Measurements from ENCODE around the gene CDH4. TPM values are rescaled to one million over a fixed set of nuclear protein-coding genes. Genes with fewer than 3 reads are reported as not detected.
A peak's percentile ranks its signal among the peaks of the same experiment; 100 is the strongest.

The CDH4 gene
- total and polyA plus RNA-seq, 2 of the 13 experiments (the other 11 are each of a cell fraction or from before 2014, with no cell fraction given), result not detected

- H3K27ac ChIP-seq (ENCODE audit: extremely low read length, insufficient read depth, low read length), result no peak overlapping the region
- H3K36me3 ChIP-seq (replicated peaks in 1 of 2; ENCODE audit: control insufficient read depth in 1 of 2, insufficient read depth in 2 of 2, low read length in 2 of 2), result no peaks in the 10 kb centered on the region
- H3K9me3 ChIP-seq (ENCODE audit: low read length), result peaks cover 16% of the 10 kb centered on the region
- no peak overlapping the region for H3K4me3 ChIP-seq (replicated peaks in 1 of 3; ENCODE audit: insufficient read depth in 1 of 3, low read depth in 2 of 3, low read length in 3 of 3)
- no TSS peak for BruUV-seq (replicated peaks)
- H3K4me1 ChIP-seq (ENCODE audit: insufficient read depth, low read length), result no peaks in the 10 kb centered on the region
- 41% methylated on average over 8 of the region's 8 CpGs for WGBS (ENCODE audit: low lambda C conversion rate)
- FAIRE-seq, result no peak
- in situ Hi-C loops (cut with HindIII; ENCODE audit: extremely low pct_ligation_motif_present, low pct_unique_long_range_greater_than_20kb) (no loop called here), intact Hi-C loops (cut with micrococcal nuclease; ENCODE audit: unreplicated experiment) (no loop called here)
- no peak for ATAC-seq
- H3K9ac ChIP-seq (ENCODE audit: insufficient read depth, low read depth, low read length), result no peak overlapping the region
- no peak for DNase-seq (ENCODE audit: low spot score)
- no peak overlapping the region for H2AFZ ChIP-seq (ENCODE audit: low read length)
- peak; percentile 55 for TF ChIP-seq MNT (IDR thresholded peaks at IDR 0.05)
- no peak for TF ChIP-seq CBFB (CRISPR knock-in tag; IDR thresholded peaks at IDR 0.05)
- H3K79me2 ChIP-seq (ENCODE audit: insufficient read depth, low read length), result no peaks in the 10 kb centered on the region
- ChIA-PET POLR2A (no interaction called here), CTCF (ENCODE audit: low intra/inter-chr PET ratio, low total read pairs) (no interaction called here)
- H4K20me1 ChIP-seq (ENCODE audit: insufficient read depth, low read length), result no peaks in the 10 kb centered on the region
- H3K27me3 ChIP-seq (ENCODE audit: control insufficient read depth in 1 of 2, insufficient read depth in 2 of 2, low read length in 2 of 2), result peaks cover 7 to 35% of the 10 kb centered on the region in 2 experiments; a peak in 4 of 5 replicates
- H3K4me2 ChIP-seq (ENCODE audit: low read depth, low read length), result no peak overlapping the region
These were observed 500.5 kb downstream of the CDH4 start for GRCh38 chr20:61752576-61752975.

GRCh38 chr20:61753316-61753942 lies 501.4 kb downstream of the CDH4 start:
- 29% methylated on average over 12 of the region's 12 CpGs for WGBS (ENCODE audit: low lambda C conversion rate)
- no peak overlapping the region for H3K27ac ChIP-seq (ENCODE audit: extremely low read length, insufficient read depth, low read length)
- in situ Hi-C loops (cut with HindIII; ENCODE audit: extremely low pct_ligation_motif_present, low pct_unique_long_range_greater_than_20kb) (no loop called here), intact Hi-C loops (cut with micrococcal nuclease; ENCODE audit: unreplicated experiment) (no loop called here)
- no peaks in the 10 kb centered on the region for H4K20me1 ChIP-seq (ENCODE audit: insufficient read depth, low read length)
- H3K27me3 ChIP-seq (ENCODE audit: control insufficient read depth in 1 of 2, insufficient read depth in 2 of 2, low read length in 2 of 2), result peaks cover 8 to 43% of the 10 kb centered on the region in 2 experiments
- no peak overlapping the region for H3K4me3 ChIP-seq (replicated peaks in 1 of 3; ENCODE audit: insufficient read depth in 1 of 3, low read depth in 2 of 3, low read length in 3 of 3)
- CTCF ChIA-PET (ENCODE audit: low intra/inter-chr PET ratio, low total read pairs), result no interaction called here
- ATAC-seq (no peak), FAIRE-seq (no peak), DNase-seq (ENCODE audit: low spot score) (no peak)
- TF ChIP-seq FOXK1 (CRISPR knock-in tag; IDR thresholded peaks at IDR 0.05; ENCODE audit: borderline replicate concordance, low read depth) (no peak), MAFF (IDR thresholded peaks at IDR 0.05; ENCODE audit: low read depth, low read length) (peak; percentile 53; the same call in 1 of the 2 replicates), MAFK (conservative IDR thresholded peaks at IDR 0.05 in 1 of 2, IDR thresholded peaks at IDR 0.05 in 1 of 2; ENCODE audit: low read length in 2 of 2) (peak; percentile 55 to 77), ATF2 (CRISPR knock-in tag; IDR thresholded peaks at IDR 0.05) (no peak), ZNF766 (CRISPR knock-in tag; IDR thresholded peaks at IDR 0.05; ENCODE audit: borderline replicate concordance) (no peak), TFE3 (CRISPR knock-in tag; IDR thresholded peaks at IDR 0.05) (no peak)
- no peaks in the 10 kb centered on the region for H3K36me3 ChIP-seq (replicated peaks in 1 of 2; ENCODE audit: control insufficient read depth in 1 of 2, insufficient read depth in 2 of 2, low read length in 2 of 2)
- POLR2A ChIA-PET, result no interaction called here
- H3K9me3 ChIP-seq (ENCODE audit: low read length), result peaks cover 16% of the 10 kb centered on the region
- H2AFZ ChIP-seq (ENCODE audit: low read length), result no peak overlapping the region
- H3K9ac ChIP-seq (ENCODE audit: insufficient read depth, low read depth, low read length), result no peak overlapping the region
- no peak overlapping the region for H3K4me2 ChIP-seq (ENCODE audit: low read depth, low read length)
- no peaks in the 10 kb centered on the region for H3K79me2 ChIP-seq (ENCODE audit: insufficient read depth, low read length)
- H3K4me1 ChIP-seq (ENCODE audit: insufficient read depth, low read length), result no peaks in the 10 kb centered on the region
- BruUV-seq (replicated peaks), result no TSS peak

All from HepG2 (cell line).